ENCODE measurements around the gene GRM4.

DNA sequence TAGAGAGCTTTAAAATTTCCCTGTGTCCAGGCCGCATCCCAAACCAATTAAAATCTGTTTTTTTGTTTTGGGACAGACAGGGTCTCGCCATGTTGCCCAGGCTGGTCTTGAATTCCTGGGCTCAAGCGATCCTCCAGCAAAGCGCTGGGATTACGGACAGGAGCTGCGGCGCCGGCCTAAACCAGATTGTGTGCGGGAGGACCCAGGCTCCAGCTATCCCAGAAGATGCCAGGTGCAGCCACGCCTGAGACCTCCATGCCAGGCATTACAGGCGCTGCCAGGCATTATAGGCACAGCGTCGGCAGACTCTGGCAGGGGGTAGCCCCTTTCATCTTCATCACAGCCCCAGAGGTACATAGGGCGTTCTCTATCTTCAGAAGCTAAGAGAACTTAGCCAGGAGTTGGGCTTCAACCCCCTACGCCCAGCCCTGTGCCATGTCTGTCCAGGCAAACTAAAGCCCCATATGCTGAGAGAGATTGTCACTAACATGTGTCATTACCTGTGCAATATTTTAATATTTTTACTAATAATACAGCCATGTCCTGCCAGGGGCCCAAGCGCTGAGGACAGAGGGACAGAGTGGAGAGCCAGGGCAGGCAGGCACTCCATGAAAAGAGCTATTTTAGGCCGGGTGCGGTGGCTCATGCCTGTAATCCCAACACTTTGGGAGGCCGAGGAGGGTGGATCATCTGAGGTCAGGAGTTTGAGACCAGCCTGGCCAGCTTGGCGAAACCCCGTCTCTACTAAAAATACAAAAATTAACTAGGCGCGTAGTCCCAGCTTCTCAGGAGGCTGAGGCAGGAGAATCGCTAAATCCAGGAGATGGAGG lies 9.8 kb upstream of the GRM4 start:
- TF ChIP-seq, protein P1, sequence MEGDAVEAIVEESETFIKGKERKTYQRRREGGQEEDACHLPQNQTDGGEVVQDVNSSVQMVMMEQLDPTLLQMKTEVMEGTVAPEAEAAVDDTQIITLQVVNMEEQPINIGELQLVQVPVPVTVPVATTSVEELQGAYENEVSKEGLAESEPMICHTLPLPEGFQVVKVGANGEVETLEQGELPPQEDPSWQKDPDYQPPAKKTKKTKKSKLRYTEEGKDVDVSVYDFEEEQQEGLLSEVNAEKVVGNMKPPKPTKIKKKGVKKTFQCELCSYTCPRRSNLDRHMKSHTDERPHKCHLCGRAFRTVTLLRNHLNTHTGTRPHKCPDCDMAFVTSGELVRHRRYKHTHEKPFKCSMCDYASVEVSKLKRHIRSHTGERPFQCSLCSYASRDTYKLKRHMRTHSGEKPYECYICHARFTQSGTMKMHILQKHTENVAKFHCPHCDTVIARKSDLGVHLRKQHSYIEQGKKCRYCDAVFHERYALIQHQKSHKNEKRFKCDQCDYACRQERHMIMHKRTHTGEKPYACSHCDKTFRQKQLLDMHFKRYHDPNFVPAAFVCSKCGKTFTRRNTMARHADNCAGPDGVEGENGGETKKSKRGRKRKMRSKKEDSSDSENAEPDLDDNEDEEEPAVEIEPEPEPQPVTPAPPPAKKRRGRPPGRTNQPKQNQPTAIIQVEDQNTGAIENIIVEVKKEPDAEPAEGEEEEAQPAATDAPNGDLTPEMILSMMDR (IDR thresholded peaks at IDR 0.05 in 8 of 11, conservative IDR thresholded peaks at IDR 0.05 in 3 of 11), result no peak
- TF ChIP-seq POLR2A (IDR thresholded peaks at IDR 0.05), result no peak
- TF ChIP-seq POLR2AphosphoS5 (IDR thresholded peaks at IDR 0.05), result no peak
